Thyroid gland (tissue), 4 donors: ENCODE data around the gene DENND4A.

Experiments used
- POLR2A ChIP-seq, 2 donors: fragments of 450-650 bp; IDR thresholded peaks; one replicate each; pipeline ENCODE4 v1.6.1; 2017; ENCODE audit warnings: antibody characterized with exemption in 2 of 2, mild to moderate bottlenecking in 2 of 2, moderate library complexity in 1 of 2
- TF ChIP-seq, protein P1 (sequence below), 6 experiments: fragments of 200-600 bp in 3 of 6; fragments of 450-650 bp in 3 of 6; sonication (generic) in 3 of 6; IDR thresholded peaks; one replicate each; pipeline ENCODE4 v1.5.1; 2016 to 2019; ENCODE audit warnings: antibody characterized with exemption in 6 of 6, mild to moderate bottlenecking in 2 of 6, inconsistent platforms in 1 of 6, moderate library complexity in 1 of 6

DNA sequence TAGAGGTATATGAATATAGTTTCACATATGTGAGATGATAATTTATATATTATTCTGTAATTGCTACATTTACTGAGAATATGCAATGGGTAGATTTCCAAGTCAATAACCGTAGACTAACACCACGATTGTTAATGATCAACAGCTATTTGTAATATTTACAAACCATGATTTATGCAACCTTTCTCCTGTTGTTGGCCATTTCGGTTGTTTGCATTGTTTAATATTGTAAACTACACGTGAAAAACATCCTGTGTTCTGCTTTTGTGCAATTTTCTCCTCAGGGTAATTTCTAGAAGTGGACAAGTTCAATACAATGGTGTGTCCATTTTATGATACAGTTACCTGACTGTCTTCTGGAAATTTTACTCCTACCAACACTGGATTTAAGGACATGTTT is 47.9 kb upstream of the DENND4A start:
- TF ChIP-seq, protein P1, sequence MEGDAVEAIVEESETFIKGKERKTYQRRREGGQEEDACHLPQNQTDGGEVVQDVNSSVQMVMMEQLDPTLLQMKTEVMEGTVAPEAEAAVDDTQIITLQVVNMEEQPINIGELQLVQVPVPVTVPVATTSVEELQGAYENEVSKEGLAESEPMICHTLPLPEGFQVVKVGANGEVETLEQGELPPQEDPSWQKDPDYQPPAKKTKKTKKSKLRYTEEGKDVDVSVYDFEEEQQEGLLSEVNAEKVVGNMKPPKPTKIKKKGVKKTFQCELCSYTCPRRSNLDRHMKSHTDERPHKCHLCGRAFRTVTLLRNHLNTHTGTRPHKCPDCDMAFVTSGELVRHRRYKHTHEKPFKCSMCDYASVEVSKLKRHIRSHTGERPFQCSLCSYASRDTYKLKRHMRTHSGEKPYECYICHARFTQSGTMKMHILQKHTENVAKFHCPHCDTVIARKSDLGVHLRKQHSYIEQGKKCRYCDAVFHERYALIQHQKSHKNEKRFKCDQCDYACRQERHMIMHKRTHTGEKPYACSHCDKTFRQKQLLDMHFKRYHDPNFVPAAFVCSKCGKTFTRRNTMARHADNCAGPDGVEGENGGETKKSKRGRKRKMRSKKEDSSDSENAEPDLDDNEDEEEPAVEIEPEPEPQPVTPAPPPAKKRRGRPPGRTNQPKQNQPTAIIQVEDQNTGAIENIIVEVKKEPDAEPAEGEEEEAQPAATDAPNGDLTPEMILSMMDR (IDR thresholded peaks at IDR 0.05): no peak
- TF ChIP-seq POLR2A (IDR thresholded peaks at IDR 0.05): no peak
